GM12875 (cell line): ENCODE data around the gene WDFY3.

Source experiments
- H3K4me3 ChIP-seq: one replicate; pipeline ENCODE4 v1.5.1; 2011; ENCODE audit warnings: low read depth, low read length, control low read depth
- TF ChIP-seq, protein P1 (sequence below): IDR thresholded peaks from 2 replicates; pipeline ENCODE4 v1.5.1; 2011; ENCODE audit warnings: low read depth, mild to moderate bottlenecking, control low read depth, inconsistent platforms, low read length, moderate library complexity, borderline replicate concordance; ENCODE audit not compliant: insufficient read depth

WDFY3 gene

DNA sequence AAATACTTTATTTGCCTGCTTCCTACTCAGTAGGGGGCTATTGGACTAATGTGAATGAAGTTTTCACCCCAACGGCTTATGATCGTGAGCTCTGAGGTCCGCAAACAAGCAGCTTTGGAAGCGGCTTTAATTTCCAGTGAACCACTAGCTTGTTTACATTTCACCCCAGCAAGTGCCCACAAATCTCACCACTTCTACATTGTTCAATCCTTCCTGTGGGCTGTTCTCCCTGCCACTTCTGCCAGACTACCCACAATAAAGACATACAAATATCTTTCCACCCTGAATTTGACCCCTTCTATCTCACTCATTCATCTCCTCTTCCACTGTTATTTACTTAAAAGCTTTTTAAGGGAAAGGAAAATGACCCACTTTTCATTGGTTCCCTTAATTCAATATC lies 285.5 kb downstream of the WDFY3 start:
- TF ChIP-seq, protein P1, sequence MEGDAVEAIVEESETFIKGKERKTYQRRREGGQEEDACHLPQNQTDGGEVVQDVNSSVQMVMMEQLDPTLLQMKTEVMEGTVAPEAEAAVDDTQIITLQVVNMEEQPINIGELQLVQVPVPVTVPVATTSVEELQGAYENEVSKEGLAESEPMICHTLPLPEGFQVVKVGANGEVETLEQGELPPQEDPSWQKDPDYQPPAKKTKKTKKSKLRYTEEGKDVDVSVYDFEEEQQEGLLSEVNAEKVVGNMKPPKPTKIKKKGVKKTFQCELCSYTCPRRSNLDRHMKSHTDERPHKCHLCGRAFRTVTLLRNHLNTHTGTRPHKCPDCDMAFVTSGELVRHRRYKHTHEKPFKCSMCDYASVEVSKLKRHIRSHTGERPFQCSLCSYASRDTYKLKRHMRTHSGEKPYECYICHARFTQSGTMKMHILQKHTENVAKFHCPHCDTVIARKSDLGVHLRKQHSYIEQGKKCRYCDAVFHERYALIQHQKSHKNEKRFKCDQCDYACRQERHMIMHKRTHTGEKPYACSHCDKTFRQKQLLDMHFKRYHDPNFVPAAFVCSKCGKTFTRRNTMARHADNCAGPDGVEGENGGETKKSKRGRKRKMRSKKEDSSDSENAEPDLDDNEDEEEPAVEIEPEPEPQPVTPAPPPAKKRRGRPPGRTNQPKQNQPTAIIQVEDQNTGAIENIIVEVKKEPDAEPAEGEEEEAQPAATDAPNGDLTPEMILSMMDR: no peak
- no peak overlapping the region for H3K4me3 ChIP-seq

DNA sequence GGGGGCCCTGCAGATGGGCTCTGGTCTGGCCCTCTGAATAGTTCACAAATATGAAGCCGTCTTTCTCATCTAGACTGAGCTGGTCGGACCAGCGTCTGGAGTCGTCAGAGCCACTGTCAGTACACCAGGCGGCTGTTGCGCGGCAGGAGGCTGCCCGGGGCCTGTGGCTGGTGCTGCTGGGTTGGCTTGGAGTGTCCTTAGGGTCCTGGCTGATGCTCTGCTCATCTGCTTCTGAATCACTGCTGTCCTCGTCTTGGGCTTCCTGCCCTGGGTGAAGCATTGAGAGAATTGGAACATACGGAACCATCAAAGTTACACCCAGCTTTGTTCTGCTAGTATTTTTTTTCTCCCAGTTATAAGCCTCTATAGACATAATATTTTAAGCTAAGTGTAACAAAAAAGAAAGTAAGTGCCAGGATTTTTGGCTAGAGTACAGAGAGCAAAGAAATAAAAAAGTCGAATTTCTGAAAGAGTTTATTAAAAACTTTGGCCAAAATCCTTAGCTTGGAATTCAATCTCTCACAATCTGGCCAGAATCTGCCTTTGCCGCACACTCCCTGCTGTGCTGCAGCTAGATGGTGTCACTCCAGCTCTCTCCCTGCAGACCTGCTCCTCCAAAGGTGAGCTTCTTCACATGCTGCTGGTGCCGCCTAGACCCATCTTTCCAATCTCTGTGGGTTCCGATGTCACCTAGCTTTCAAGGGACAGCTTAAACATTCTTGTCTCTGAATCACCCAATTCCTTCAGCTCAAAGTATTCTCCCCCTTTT lies 287.3 kb downstream of the WDFY3 start:
- H3K4me3 ChIP-seq: no peak overlapping the region
- TF ChIP-seq, protein P1: no peak

DNA sequence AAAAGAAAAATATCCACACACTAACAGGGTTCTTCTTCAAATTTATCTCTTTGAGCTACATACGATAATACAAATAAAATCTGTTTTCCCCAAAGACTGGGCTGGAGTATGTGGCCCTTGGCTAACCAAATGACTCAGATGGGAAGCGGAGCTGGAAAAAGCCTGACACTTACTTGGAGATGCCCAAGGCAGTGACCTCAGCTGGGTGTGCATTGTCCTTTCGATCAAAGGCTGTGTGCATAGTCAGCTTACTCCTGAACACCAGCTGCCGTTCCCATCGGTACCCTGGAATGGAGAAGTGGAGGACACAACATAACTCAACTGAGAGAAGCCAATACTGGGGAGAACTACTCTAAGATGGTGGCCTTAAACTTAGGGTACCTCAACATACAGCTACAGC lies 288.5 kb downstream of the WDFY3 start:
- TF ChIP-seq, protein P1: no peak
- no peak overlapping the region for H3K4me3 ChIP-seq

DNA sequence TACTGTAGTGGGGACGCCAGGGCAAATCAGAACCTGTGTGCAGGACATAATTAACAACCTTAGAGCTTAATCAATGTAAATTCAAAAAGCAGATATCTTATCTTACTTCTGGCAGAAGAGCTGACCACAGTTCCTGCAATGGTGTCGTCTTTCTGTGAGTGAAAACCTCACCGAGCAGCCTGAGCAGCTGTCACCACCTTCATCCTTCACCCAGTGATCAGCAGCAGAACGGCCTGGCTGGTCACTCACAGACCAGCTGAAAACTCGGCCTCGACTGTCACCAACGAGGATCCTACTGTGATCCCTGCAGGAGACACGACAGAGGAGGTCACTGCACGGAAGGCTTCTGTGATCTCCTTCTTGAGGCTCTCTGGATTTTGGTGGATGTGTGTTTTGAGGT lies 289.4 kb downstream of the WDFY3 start:
- no peak overlapping the region for H3K4me3 ChIP-seq
- TF ChIP-seq, protein P1: no peak

DNA sequence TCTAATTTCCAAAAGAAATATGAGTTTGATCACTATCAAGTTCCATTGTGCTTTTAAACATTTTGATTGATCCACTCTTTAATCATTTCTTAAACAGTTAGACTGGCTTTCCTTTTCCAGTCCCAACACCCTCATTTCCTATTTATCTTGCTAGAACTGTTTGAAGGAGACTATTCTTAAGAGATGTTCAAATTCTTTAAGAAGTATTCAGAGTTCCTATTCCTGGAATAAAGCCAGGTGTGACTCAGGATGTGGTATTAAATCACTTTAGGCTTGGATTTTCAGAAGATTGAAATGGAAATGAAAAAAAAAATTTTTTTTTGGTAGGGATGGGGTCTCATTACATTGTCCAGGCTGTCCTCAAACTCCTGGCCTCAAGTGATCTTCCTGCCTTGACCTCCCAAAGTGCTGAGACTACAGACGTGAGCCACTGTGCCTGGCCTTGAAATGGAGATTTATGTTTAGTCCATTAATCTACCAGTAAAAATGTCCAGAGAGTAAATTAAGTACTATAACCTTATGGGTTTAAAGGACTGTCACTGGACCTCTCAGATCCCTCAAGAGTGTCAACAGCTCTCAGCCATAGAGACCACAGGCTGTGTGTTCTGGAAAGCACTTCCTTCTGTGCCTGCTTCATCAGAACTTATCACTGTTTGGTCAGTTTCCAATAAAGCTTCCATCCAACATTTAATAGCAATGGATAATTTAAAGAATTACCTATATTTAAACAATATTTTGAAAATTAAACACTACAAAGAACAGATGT lies 292.8 kb downstream of the WDFY3 start:
- TF ChIP-seq, protein P1: no peak
- H3K4me3 ChIP-seq: no peak overlapping the region

DNA sequence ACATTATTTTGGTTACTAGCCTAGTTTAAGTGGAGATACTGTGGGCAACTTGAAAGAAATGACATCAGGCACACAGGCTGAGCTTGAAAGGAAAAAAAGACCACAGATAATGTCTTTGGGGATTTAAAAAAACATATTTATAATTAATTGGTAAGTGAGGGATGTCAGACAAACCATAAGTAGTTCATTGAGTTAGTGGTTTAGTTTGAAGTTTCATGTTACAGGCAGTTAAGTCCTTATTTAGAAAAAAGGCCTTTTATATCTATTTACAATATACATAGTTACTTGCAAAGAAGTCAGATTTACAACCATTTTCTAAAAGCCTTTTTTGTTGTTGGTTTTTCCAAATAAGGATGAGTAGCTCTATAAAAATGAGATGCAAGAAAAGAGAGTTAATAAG lies 294.3 kb downstream of the WDFY3 start:
- TF ChIP-seq, protein P1: no peak
- H3K4me3 ChIP-seq: no peak overlapping the region

DNA sequence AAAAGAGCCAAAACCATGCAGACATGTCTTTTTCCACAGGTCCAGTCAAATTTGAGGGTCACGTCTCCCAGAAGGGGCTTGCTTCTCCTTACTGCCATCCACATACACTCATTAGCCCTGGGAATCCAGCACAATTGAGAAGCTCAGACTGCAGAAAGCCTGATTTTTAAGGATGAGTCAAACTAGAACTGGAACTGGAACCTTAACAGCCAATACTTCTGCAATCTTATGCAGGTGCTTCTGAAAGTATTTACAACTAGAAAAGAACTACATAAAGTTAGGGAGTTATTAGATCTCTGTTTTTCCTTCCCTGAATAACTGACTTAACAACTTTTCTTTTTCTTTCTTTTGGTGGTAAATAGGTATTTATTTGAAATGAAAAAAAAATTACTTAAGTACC lies 297.3 kb downstream of the WDFY3 start:
- TF ChIP-seq, protein P1: no peak

More for the DNA sequence above, 297.3 kb downstream of the WDFY3 start:
- no peak overlapping the region for H3K4me3 ChIP-seq
